Hepatocyte (in vitro differentiated cells): ENCODE measurements around the gene C1QTNF4. TPM values are rescaled to one million over a fixed set of nuclear protein-coding genes. Genes with fewer than 3 reads are reported as not detected.

ENCODE experiments used
- DNase-seq: peaks from one replicate; pipeline ENCODE4 v3.0.0-alpha.2; 2016; ENCODE audit warnings: low spot score
- H2AFZ ChIP-seq: fragments of 200-600 bp; sonication (generic); 2 replicates; pipeline ENCODE4 v1.6.0; 2016; ENCODE audit warnings: antibody characterized with exemption, mild to moderate bottlenecking
- H3K27ac ChIP-seq: fragments of 200-600 bp; sonication (generic); 2 replicates; pipeline ENCODE4 v1.5.1; 2016; ENCODE audit warnings: mild to moderate bottlenecking
- H3K27me3 ChIP-seq: fragments of 200-600 bp; sonication (generic); 2 replicates; pipeline ENCODE4 v1.6.1; 2016
- H3K36me3 ChIP-seq: fragments of 200-600 bp; sonication (generic); replicated peaks from 2 replicates; pipeline ENCODE4 v1.5.1; 2016; ENCODE audit warnings: low read depth; ENCODE audit not compliant: insufficient read depth
- H3K4me1 ChIP-seq: fragments of 200-600 bp; sonication (generic); 2 replicates; pipeline ENCODE4 v1.5.1; 2016; ENCODE audit warnings: mild to moderate bottlenecking, moderate library complexity; ENCODE audit not compliant: insufficient read depth
- H3K4me2 ChIP-seq: fragments of 200-600 bp; sonication (generic); 2 replicates; pipeline ENCODE4 v1.6.0; 2016
- H3K4me3 ChIP-seq: fragments of 200-600 bp; sonication (generic); 2 replicates; pipeline ENCODE4 v1.5.1; 2016; ENCODE audit warnings: mild to moderate bottlenecking
- H3K79me2 ChIP-seq: fragments of 200-600 bp; sonication (generic); 2 replicates; pipeline ENCODE4 v1.6.0; 2017; ENCODE audit warnings: mild to moderate bottlenecking
- H3K9me2 ChIP-seq: fragments of 200-600 bp; sonication (generic); replicated peaks from 2 replicates; pipeline ENCODE4 v1.6.0; 2017; ENCODE audit warnings: mild to moderate bottlenecking; ENCODE audit not compliant: insufficient read depth
- H3K9me3 ChIP-seq: fragments of 200-600 bp; sonication (generic); 2 replicates; pipeline ENCODE4 v1.5.1; 2016; ENCODE audit warnings: low read depth, mild to moderate bottlenecking
- H4K20me1 ChIP-seq: fragments of 200-600 bp; sonication (generic); 2 replicates; pipeline ENCODE4 v1.6.0; 2016; ENCODE audit warnings: mild to moderate bottlenecking; ENCODE audit not compliant: insufficient read depth, poor library complexity, severe bottlenecking
- CTCF ChIP-seq: fragments of 200-600 bp; sonication (generic); IDR thresholded peaks from 2 replicates; pipeline ENCODE4 v1.5.1; 2016; ENCODE audit warnings: antibody characterized with exemption, mild to moderate bottlenecking; ENCODE audit not compliant: poor library complexity
- EZH2 ChIP-seq: fragments of 200-600 bp; sonication (generic); IDR thresholded peaks from 2 replicates; pipeline ENCODE4 v1.6.1; 2016; ENCODE audit warnings: antibody characterized with exemption, mild to moderate bottlenecking, borderline replicate concordance
- EZH2phosphoT487 ChIP-seq: fragments of 200-600 bp; sonication (generic); IDR thresholded peaks from one replicate; pipeline ENCODE4 v1.6.1; 2018; ENCODE audit warnings: antibody characterized with exemption, mild to moderate bottlenecking, low read depth, moderate library complexity; ENCODE audit not compliant: unreplicated experiment, severe bottlenecking
- WGBS: methylation state at CpG from one replicate; pipeline ENCODE4 v1.1.6; 2016; ENCODE audit warnings: low lambda C conversion rate; ENCODE audit errors: missing lambda C conversion rate; 5-methylcytosine and 5-hydroxymethylcytosine counted together
- polyA plus RNA-seq: library from polyadenylated mRNA; unstranded; fragments of >200 nt; fragmentation: Nextera tagmentation; extraction: Ambion mirVana; gene quantifications from 2 replicates; pipeline ENCODE4 v1.2.1, GENCODE V29; 2016
- total RNA-seq: library from RNA; depleted of rRNA; stranded (reverse); fragments of >200 nt; gene quantifications from 2 replicates; pipeline ENCODE4 v1.2.3, GENCODE V29; 2014

Gene C1QTNF4
- total and polyA plus RNA-seq, 2 experiments from 2014 or later, result 0.50 to 0.73 TPM

DNA sequence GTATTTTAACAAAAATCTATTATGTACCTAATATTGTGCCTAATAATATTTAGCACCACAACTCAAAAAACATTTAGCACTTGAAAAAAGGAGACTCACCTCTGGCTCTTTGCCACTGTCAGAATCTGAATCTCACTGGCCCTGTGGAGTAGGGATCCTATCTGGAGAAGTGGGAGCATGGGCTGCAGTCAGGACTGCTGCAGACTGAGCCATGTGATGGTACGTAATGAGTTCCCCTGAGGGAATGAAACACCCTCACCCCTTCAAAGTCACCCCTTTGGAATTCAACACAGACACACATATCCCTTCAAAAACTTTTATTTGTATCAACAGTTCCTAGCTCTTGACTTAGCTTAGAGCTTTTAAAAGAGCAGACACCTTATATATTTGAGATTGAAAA lies 22.3 kb downstream of the C1QTNF4 start:
- no peak for DNase-seq
- H2AFZ ChIP-seq, result no peak overlapping the region
- H3K27me3 ChIP-seq, result no peaks in the 10 kb centered on the region
- no peak overlapping the region for H3K4me2 ChIP-seq
- H3K9me3 ChIP-seq, result no peaks in the 10 kb centered on the region
- WGBS, result 75% methylated on average over 1 of the region's 1 CpG
- peaks cover 57% of the 10 kb centered on the region for H3K79me2 ChIP-seq
- H3K4me3 ChIP-seq, result no peak overlapping the region
- H3K9me2 ChIP-seq, result no peaks in the 10 kb centered on the region
- H4K20me1 ChIP-seq, result no peaks in the 10 kb centered on the region
- TF ChIP-seq EZH2, result no peak
- TF ChIP-seq EZH2phosphoT487, result no peak
- TF ChIP-seq CTCF, result no peak
- H3K36me3 ChIP-seq, result no peaks in the 10 kb centered on the region
- no peaks in the 10 kb centered on the region for H3K4me1 ChIP-seq
- H3K27ac ChIP-seq, result no peak overlapping the region

GRCh38 chr11:47571357-47571729 lies 22.9 kb downstream of the C1QTNF4 start:
- Histone ChIP-seq H3K4me2 (no peak overlapping the region), H3K27ac (no peak overlapping the region), H3K79me2 (peaks cover 57% of the 10 kb centered on the region), H3K9me2 (no peaks in the 10 kb centered on the region), H3K4me1 (peaks cover 5% of the 10 kb centered on the region), H4K20me1 (no peaks in the 10 kb centered on the region), H3K4me3 (no peak overlapping the region), H3K9me3 (no peaks in the 10 kb centered on the region), H2AFZ (no peak overlapping the region), H3K36me3 (no peaks in the 10 kb centered on the region), H3K27me3 (no peaks in the 10 kb centered on the region)
- 93% methylated on average over 4 of the region's 4 CpGs for WGBS
- DNase-seq, result no peak
- TF ChIP-seq CTCF (no peak), EZH2 (no peak), EZH2phosphoT487 (no peak)

- TF ChIP-seq EZH2phosphoT487, result no peak
- TF ChIP-seq EZH2, result no peak
- no peak for TF ChIP-seq CTCF
- no peak overlapping the region for H3K27ac ChIP-seq
- H2AFZ ChIP-seq, result no peak overlapping the region
- no peak for DNase-seq
- H3K27me3 ChIP-seq, result no peaks in the 10 kb centered on the region
- no peaks in the 10 kb centered on the region for H3K9me3 ChIP-seq
- peaks cover 9% of the 10 kb centered on the region for H3K4me1 ChIP-seq
- no peaks in the 10 kb centered on the region for H4K20me1 ChIP-seq
- H3K4me3 ChIP-seq, result no peak overlapping the region
- no peaks in the 10 kb centered on the region for H3K9me2 ChIP-seq
- no peak overlapping the region for H3K4me2 ChIP-seq
- H3K79me2 ChIP-seq, result peaks cover 59% of the 10 kb centered on the region
- 99% methylated on average over 3 of the region's 3 CpGs for WGBS
- no peaks in the 10 kb centered on the region for H3K36me3 ChIP-seq
These were observed 23.4 kb downstream of the C1QTNF4 start for GRCh38 chr11:47570651-47571356.
